GM19467 (cell line): Measurements from ENCODE around the gene CISD3.
A peak's percentile ranks its signal among the peaks of the same experiment; 100 is the strongest.

Experiments used
- ATAC-seq: cut with Tn5 transposase; IDR thresholded peaks from one replicate; pipeline ENCODE4 v1.9.1; 2021; ENCODE audit warnings: mild to moderate bottlenecking, moderate library complexity; ENCODE audit not compliant: unreplicated experiment

The CISD3 gene, protein sequence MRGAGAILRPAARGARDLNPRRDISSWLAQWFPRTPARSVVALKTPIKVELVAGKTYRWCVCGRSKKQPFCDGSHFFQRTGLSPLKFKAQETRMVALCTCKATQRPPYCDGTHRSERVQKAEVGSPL

DNA sequence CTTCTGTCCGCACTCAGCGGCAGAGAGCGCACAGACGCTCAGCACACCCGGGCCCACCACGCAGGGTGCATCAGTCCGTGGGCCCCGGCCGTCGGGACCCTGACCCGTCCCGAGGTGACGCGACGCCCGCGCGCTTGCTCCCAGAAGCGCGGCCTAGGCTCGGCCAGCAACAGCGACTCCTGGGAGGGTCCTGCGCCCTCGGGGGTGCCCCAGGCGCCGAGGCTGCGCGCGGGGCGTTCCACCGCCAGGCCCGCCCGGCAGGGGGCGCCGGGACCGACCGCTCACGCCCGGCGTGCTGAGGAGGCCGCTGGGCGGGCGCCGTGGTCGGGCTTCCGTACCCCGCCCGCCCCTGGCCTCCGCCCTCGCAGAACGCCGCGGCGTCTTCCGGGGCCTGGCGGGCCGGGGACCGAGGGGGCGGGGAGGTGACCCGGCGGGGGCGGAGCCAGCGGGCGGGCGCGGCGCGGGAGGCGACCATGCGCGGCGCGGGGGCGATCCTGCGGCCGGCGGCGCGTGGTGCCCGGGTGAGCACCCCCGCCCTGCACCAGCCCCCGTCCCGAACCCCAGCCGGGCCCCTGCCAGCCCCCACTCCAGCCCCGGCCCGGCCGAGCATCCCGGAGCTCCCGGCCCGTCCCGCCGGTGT, at the start of gene CISD3:
Gene CISD3, plus strand, starts transcription at position 456 of the 640 bp plus-strand sequence. Its CDS starts 18 bp downstream, at position 474.
- ATAC-seq: peak; percentile 77

DNA sequence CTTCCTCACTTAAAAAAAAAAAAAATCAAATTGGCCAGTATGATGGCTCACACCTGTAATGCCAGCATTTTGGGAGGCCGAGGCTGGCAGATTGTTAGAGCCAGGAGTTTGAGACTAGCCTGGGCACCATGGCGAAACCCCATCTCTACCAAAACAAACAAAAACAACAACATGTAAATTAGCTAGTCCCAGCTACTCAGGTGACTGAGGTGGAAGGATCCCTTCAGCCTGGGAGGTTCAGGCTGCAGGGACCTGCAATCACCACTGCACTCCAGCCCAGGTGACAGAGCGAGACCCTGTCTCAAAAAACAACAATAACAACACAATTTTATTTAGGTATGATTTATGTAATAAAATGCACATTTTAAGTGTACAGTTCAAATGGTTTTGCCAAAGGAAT, 49.0 kb upstream of the CISD3 start:
- ATAC-seq: no peak

DNA sequence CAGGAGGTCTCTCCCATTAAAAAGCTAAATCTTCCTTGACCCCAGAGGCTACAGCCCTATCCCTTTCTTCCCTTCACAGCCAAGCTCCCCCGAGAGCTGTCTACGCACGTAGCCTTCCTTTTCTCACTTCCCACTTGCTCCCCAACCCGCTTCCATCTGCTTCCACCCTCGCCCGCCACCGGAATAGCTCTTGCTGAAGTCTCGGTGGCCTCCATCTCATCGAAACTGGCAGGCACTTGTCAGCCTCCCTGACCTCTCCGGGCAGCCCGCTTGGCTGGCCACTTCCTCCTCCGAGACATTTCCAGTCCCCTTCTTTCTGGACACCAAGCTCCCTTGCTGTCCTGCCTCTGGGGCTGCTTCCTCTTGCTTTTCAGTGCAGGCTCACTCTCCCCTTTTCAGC, 44.6 kb upstream of the CISD3 start:
- no peak for ATAC-seq

DNA sequence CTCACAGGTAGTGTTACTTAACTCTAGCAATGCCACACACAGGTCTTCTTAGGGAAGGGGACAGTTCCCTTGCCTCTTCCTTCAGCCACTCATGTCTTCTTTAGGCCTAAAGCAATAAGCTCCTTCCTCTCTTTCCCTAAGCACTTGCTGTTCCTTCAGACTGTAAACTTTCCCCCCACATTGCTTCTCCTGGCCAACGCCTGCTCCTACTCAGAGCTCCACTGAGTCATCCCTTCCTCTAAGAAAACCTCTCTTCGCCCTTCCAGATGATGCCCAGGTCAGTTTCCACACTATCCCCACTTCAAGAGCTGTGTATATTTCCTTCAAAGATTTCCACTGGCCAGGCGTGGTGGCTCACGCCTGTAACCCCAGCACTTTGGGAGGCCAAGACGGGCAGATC, 42.9 kb upstream of the CISD3 start:
- no peak for ATAC-seq

DNA sequence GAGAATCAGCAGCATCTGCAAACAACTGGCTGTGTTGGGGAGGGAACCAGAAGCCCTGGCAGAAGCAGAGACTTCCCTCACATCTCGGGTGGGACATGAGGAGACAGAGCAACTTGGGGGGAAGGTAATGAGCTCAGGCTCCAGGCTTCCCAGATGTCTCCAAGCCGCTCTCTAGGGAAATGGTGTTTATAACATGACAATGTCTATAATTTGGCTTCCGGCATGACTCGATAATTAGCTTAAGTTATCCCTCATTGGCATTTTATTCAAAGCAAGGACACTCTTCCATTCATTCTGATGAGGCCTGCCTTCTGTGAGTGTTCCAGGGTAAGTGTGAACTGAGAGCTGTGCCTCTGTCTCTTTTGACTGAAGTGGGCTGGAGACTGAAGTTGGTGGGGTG, 39.8 kb upstream of the CISD3 start:
- no peak for ATAC-seq

DNA sequence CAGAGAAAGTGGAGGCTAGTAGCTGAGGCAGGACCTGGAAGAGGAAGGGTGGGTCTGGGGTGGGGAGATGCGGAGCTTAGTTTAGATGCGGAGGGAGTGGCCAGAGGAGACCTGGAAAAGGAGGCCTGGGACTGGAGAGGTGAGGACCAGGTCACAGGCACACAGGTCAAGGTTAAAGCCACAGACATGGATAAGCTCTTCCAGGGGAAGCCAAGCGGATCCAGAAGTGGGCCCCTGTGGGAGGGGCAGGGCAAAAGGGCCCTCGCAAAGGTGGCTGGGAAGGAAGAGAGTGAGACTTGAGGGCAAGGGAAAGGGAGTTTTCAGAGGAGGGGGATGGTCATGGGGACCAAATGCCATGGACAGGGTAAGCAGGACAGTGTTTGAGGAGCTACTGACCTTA, 39.0 kb upstream of the CISD3 start:
- ATAC-seq: no peak

DNA sequence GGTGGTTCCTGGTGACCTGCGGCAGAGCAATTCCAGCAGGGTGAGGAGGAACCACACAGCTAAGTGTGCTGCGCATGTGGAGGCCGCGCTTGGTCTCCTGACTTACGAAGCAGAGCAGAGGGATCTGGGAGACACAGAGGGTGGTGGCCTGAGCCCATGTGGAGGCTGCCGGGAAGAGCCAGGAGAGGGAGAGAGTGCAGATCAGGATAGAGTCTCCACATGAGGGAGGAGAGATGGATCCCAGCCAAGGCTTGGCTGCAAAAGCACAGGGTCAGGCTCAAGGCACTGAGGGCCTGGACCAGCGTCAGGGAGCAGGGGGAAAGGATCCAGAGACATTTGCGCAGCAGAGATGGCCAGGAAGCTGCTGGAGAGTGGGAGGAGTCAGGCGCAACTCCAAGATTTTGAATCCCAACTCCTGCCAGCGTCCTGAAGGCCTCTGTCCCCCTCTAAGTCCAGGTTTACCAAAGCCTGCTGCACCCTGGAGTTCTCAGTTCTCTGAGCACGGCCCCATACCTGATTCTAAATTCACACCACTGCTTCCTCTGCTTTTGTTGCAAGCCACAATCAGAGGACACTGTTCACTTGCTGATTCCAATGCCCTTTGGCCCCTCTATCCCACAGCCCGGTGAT, 36.3 kb upstream of the CISD3 start:
- no peak for ATAC-seq

DNA sequence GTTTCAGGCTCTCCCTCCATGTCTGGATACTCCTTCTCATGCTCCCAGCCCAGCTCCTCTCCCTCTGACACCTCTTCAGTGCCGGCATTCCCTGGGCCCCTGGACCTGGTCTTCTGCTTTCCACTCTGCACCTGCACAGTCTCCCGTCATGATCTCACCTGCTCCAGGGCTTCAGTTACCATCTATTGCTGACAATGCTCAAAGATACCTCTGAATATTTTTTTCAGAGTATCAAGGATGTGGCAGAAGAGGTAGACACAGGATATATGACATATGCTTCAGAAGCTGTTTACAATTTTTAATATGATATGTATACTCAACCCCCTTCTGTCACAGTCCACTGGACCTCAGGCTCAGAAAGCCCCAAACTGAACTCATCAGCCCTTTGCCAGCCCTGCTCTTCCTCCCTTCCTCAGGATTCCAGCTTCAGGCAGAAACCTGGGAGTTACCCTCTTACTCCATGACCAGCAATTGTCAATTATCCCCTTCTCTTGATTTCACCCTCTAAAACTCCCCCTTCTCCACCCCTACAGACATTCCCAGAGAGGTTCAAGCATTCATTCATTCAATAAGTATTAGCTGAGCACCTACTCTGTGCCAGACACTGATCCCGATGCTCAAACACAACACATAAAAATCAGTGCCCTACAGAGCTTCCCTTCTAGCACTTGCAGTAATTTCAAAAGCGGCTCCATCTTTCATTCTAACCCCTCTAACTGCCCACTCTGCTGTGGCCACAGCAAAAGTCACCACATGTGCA, 32.9 kb upstream of the CISD3 start:
- ATAC-seq: no peak

DNA sequence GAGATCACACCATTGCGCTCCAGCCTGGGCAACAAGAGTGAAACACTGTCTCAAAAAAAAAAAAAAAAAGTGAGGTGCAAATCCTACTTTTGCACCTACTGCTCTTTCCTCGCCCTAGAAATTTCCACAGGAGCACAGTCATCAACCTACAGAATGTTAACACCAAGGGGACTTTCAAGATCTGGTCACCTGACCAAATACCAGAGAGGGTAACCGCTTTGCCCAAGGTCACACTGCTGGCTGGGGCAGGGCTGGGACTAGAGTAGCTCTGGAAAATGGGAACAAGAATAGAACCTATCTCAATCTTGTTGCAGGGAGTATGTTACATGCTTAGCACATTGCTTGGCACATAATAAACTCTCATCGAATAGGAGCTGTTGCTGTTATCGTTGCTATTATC, 31.4 kb upstream of the CISD3 start:
- no peak for ATAC-seq

DNA sequence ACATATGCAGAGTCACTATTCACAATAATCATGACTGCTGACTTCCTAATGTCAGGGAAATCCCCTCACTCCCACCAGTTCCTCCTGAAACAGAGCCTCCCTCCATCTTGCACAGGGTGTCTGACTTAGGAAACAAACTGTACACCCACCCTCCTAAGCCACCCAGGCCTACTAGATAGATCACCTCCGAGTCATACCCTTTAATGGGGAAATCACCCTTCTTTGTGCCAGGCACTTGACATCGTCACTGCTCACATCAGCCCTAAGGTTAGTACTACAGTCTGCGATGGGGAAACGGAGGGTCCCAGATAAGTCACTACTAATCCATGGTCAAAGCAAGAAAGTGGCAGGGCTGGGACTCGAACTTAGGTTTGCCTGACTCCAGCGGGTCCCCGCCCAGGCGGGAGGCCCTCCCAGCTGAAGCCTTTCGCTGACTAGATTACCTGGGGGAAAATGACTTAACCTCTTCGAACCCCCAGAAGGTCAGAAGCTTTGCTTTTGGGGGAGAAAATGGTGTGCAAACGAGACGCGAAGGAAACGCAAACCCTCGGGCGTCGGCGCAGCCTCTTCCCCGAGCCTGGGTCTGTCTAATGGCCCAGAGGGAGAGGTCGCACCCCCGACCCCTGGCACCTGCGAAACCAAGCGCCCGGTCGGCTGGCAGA, 28.5 kb upstream of the CISD3 start:
- peak; percentile 15 for ATAC-seq

DNA sequence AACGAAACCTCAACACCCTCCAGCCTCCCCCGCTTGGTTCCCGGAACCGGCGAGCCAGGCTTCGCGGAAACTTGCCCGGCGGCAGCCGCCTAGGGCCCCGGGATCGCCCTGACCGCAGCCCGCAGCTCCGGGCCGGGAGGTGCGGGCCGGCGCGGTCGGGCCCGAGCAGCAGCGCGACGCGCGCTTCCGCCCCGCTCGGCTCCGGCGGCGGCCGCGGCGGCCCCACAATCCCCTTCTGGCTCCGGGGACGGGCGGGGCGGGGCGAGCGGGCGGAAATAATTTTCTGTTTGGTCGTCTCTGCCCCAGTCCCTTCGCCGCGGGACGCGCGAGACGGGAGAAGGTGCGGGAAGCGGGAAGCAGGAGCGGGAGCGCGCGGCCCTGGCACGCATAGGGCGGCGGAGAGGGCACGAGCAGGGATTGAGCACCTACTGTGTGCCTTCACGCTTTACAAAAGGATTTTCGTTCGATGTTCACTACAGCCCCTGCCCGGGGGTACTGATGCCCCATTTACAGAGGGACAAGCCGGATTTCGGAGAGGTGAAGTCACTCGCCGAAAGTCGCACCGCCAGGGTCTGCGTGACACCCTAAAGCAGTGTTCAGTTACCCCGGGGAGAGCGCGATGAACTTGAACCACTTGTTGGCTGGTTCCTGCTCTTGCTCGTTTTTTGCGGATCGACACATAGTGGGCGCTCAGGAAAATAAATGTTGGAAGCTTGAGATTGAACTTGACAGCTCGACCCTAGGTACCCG, 27.8 kb upstream of the CISD3 start:
- ATAC-seq: peak; percentile 30

DNA sequence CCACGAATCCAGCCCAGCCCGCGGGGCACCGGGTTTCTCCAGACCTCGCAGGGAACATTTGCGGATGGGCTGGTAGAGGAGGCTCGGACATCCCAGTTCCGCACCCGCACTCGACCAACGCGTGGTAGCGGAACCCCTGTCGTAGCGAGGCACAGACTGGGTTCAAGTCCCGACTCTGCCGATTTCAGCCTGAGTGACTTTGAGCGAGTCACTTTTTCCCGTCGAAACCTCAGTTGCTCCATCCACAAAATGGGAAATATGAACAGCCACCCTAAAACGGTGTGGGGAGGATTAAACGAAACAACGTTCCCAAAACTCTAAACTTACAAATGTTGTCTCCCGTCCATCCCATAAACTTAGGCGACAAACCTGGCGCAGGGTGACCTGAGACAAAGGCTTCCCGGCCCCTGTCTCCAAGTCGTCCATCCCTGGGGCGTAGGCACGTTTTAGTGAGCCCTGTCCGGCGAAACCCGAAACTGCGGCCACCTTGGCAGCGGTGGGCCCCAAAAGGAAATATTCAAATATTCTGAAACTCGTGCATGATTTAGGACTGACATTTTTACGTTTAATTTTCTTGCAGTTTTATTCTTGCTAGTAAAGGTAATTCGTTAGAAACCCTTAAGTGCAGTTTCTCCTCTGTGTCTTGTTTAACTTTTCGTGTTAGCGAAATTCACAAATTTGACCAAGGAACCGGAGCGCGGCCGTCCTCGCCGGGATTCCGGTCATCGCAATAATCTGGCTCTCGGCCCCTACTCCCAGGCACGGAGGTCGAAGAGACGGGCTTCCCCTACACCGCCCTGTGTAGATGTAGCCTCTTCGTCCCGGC, 27.0 kb upstream of the CISD3 start:
- ATAC-seq: no peak

DNA sequence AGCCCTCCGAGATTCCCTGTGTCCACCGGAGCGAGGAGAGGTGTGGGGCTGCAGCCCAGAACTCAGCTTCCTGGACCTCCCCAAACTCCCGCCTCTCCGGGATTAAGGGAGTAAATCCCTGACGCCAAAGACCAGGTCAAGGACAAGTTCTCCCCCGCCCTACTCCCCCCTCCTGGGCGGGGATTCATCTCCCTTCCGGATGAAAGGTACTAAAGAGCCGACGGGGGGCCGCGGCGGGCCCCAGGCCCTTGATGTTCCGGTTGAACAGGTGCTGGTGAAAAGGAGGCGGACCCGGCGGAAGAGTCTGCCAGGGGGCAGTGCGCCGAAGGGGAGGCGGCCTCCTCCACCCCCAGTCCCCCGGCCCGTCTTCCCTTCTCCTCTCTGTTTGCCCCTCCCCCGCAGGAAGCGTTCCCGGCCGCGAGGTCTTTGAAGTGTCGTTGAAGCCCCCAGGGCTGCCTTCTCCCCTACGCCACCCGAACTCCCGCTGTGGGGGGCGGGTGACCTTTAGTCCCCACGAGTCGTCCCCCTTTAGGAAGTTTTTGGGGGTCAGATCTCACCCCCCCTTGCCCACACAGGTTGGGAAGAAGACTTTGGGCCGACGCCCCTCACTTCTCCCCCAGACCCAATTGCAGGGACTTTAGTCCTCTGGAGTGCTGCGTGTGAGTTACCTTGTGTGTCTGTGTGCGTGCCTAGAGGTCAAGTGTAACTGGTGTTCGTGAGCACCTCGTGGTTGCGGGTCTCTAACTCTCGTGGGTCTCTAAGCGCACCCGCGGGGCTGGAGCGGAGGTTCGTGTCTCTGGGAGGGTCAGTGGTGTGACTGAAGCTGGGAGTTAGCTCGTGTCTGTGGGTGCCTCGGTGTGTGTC, 26.2 kb upstream of the CISD3 start:
- ATAC-seq: no peak

DNA sequence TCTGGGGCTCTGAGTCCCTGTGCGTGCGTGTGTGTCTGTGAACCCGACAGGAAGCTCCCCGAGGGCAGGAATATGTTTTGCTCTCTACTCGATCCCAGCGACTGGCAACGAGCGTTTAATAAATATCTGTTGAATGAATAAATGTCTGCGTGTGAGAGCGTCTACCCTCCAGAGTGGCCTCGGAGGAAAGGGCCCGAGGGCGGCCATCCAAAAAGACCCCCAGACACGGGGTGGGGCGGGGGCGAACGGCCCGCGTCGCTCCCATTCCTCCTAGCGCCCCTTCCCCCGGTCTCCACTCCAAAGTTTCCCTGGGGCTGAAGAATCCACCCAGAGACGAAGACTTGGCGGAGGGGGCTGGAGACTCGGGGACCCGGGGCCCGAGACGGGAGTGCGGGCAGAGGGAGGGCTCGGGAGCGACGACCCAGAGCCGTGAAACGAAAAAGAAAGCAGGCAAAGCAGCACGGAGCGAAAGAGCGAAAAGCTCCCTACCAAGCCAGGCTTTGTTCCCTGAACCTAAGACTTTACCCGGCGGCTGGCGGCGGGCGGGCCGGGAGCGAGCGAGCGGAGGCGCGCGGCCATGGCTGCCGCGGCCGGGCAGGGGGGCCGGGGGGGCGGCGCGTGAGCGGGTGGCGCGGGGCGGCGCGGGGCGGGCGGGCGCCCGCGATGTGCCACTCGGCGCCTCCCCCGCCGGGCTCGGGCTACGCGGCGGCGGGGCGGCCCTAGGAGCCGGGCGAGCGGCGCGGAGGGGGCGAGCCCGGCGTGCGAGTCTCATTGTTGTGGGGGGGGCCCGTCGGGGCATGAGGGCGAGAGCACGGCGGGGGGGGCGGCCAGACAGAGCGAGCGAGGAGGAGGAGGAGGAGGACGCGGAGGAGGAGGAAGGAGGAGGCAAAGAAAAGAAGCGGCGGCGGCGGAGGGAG, 25.3 kb upstream of the CISD3 start, which contains the start of gene MLLT6:
Gene MLLT6, plus strand, starts transcription at position 668 of the 917 bp plus-strand sequence. CDS start 360 bp downstream, outside the sequence.
- ATAC-seq: no peak

DNA sequence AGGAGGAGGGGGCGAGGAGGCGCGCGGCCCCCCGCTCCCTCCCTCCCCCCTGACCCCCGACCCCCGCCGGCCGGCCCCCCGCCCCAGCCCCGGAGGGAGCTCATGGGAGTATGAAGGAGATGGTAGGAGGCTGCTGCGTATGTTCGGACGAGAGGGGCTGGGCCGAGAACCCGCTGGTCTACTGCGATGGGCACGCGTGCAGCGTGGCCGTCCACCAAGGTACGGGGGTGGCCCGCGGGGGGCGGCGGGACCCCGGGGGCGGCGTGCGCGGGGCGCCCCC, 24.7 kb upstream of the CISD3 start:
- ATAC-seq: no peak

DNA sequence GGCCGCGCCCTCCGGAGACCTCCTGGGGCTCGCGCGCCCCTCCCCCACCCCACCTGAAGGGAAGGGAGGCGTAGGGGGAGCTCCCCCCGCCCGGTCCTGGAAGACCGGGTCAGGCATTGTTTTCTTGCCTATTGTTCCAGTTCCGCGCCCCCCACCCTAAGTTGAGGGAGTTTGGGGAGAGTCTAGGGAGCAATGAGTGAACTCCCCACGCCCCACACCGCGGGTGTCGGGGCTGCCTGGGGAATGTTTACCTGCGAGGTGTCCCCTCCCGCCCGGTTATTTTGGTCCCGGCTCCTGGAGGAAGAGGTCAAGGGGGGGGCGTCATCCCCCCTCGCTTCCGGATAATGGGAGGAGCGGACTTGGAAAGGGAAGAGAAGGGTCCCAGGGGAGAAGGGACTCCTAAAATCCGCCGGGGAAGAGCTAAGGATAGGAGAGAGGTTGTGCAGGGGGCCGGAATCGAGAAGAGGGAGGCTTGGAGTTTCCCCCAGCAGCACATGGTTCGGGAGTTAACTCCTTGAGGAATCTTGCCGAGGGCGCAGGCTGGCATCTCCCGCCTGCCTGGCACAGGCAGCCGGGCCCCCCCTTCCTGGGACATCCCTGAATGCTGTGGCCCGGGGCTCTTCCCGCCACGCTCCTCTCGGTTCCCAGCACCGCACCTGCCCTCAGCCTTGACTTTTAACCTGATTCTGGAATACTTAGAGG, 24.2 kb upstream of the CISD3 start:
- no peak for ATAC-seq

DNA sequence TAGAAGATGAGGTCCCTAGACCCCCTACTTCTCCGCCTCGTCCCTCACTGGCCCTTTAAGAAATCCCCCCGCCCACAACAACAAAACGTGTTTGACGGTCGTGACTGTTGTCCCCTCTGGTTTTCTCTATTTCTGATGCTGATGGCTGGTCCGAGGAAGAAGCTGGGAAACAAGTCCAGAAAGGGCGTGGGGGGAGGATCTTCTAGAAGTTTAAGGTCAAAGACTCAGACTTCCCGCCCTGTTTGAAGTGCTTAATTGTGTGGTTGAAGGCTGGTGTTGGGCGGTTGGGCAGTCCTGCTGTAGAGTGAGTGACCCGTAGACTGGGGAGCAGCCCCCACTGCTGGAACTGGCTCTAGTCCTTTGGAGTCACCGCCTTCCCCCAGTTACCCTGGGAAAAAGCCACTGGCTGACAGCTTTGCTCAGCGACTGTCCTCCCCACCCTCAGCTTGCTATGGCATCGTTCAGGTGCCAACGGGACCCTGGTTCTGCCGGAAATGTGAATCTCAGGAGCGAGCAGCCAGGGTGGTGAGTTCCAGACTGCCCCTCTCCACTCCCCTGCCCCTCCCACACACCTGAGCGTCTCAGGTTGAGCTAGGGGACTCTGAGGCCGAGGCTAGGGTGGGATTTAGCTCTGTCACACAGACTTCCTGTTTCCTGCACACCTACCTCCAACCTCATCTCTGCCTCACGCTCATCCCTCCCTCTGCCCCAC, 23.5 kb upstream of the CISD3 start:
- ATAC-seq: no peak
